Duodenal mucosa (tissue), 2 donors: ENCODE data around the gene PRLR.

Experiments used
- H3K27ac ChIP-seq: one replicate; pipeline ENCODE4 v1.7.0; 2013; ENCODE audit warnings: low read depth, low read length
- H3K27me3 ChIP-seq, 2 donors: one replicate each; pipeline ENCODE4 v1.7.0; 2013; ENCODE audit warnings: low read length in 2 of 2, control low read depth in 1 of 2; ENCODE audit not compliant: insufficient read depth in 2 of 2, control insufficient read depth in 1 of 2
- H3K36me3 ChIP-seq, 2 donors: one replicate each; pipeline ENCODE4 v1.7.0; 2013; ENCODE audit warnings: low read length in 2 of 2, control low read depth in 1 of 2; ENCODE audit not compliant: insufficient read depth in 2 of 2, control insufficient read depth in 1 of 2
- H3K4me1 ChIP-seq, 2 donors: one replicate each; pipeline ENCODE4 v1.7.0; 2013; ENCODE audit warnings: low read length in 2 of 2, control low read depth in 1 of 2; ENCODE audit not compliant: insufficient read depth in 2 of 2, control insufficient read depth in 1 of 2
- H3K4me3 ChIP-seq, 2 donors: one replicate each; pipeline ENCODE4 v1.7.0; 2013; ENCODE audit warnings: low read length in 2 of 2, low read depth in 1 of 2
- H3K9ac ChIP-seq, 2 donors: one replicate each; pipeline ENCODE4 v1.7.0; 2013; ENCODE audit warnings: low read length in 2 of 2, low read depth in 1 of 2
- H3K9me3 ChIP-seq, 2 donors: one replicate each; pipeline ENCODE4 v1.7.0; 2013; ENCODE audit warnings: low read length in 2 of 2, control low read depth in 1 of 2; ENCODE audit not compliant: control insufficient read depth in 1 of 2

The PRLR gene

GRCh38 chr5:35164860-35165542 lies 65.3 kb downstream of the PRLR start:
- H3K27ac ChIP-seq = peak overlapping the region; percentile 17
- no peak overlapping the region for H3K4me3 ChIP-seq
- H3K36me3 ChIP-seq = no peaks in the 10 kb centered on the region
- H3K4me1 ChIP-seq = peaks cover 0 to 18% of the 10 kb centered on the region in 2 donors
- H3K9me3 ChIP-seq = no peaks in the 10 kb centered on the region
- H3K27me3 ChIP-seq = no peaks in the 10 kb centered on the region
- no peak overlapping the region for H3K9ac ChIP-seq

- no peak overlapping the region for H3K27ac ChIP-seq
- H3K9me3 ChIP-seq = no peaks in the 10 kb centered on the region
- H3K9ac ChIP-seq = no peak overlapping the region
- no peaks in the 10 kb centered on the region for H3K36me3 ChIP-seq
- H3K4me1 ChIP-seq = peaks cover 4 to 23% of the 10 kb centered on the region in 2 donors
- no peak overlapping the region for H3K4me3 ChIP-seq
- no peaks in the 10 kb centered on the region for H3K27me3 ChIP-seq
These were observed 66.6 kb downstream of the PRLR start for GRCh38 chr5:35163710-35164033.

GRCh38 chr5:35162848-35163709 lies 67.2 kb downstream of the PRLR start:
- H3K9ac ChIP-seq = no peak overlapping the region
- no peaks in the 10 kb centered on the region for H3K27me3 ChIP-seq
- H3K4me3 ChIP-seq = no peak overlapping the region
- peaks cover 8 to 28% of the 10 kb centered on the region in 2 donors for H3K4me1 ChIP-seq
- H3K9me3 ChIP-seq = no peaks in the 10 kb centered on the region
- H3K27ac ChIP-seq = no peak overlapping the region
- no peaks in the 10 kb centered on the region for H3K36me3 ChIP-seq

- no peak overlapping the region for H3K27ac ChIP-seq
- no peak overlapping the region for H3K9ac ChIP-seq
- H3K4me3 ChIP-seq = no peak overlapping the region
- H3K27me3 ChIP-seq = no peaks in the 10 kb centered on the region
- no peaks in the 10 kb centered on the region for H3K36me3 ChIP-seq
- H3K9me3 ChIP-seq = no peaks in the 10 kb centered on the region
- peaks cover 8 to 28% of the 10 kb centered on the region in 2 donors for H3K4me1 ChIP-seq
These were observed 68.5 kb downstream of the PRLR start for GRCh38 chr5:35161652-35162273.

- Histone ChIP-seq H3K27ac (no peak overlapping the region), H3K36me3 (no peaks in the 10 kb centered on the region), H3K9me3 (no peaks in the 10 kb centered on the region), H3K9ac (no peak overlapping the region), H3K4me1 (peaks cover 8 to 21% of the 10 kb centered on the region in 2 donors), H3K27me3 (no peaks in the 10 kb centered on the region), H3K4me3 (no peak overlapping the region)
These were observed 69.7 kb downstream of the PRLR start for GRCh38 chr5:35160486-35161116.

GRCh38 chr5:35159370-35159742 lies 70.9 kb downstream of the PRLR start:
- Histone ChIP-seq H3K27ac (no peak overlapping the region), H3K9me3 (no peaks in the 10 kb centered on the region), H3K9ac (no peak overlapping the region), H3K4me1 (peaks cover 8 to 9% of the 10 kb centered on the region in 2 donors), H3K27me3 (no peaks in the 10 kb centered on the region), H3K36me3 (no peaks in the 10 kb centered on the region), H3K4me3 (no peak overlapping the region)

DNA sequence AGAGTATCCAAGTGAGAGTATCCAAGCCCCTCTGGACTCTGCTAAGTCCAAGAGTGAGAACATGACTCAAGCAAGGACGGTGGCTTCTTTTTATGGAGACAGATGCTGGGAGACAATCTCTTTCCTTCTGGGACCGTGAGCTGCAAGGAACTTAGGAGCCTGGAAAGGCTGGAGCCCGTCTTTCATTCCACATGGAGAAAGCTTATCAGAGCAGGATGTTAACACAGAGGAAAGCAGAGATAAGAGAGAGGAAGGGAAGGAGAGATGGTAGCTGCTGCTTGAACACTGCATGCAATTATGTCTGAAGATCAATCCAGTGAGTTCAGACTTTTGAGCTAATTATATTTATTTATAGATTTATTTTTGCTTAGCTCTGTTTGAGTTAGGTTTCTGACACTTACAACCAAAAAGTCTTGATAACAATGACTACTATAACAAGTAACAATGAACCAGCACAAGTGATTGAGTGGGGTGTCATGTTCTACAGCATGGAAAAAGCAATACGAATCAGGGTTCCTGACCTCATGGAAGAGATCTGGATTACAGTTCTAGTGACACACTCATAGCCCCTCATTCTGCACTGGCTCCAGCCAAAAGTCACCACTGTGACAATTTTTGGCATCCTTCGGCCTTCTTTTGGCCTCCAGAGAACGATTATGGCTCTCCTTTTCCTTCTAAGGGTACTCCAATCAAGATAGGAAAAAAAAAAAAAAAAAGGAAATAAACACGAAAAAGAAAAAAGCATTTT lies 71.5 kb downstream of the PRLR start:
- Histone ChIP-seq H3K36me3 (no peaks in the 10 kb centered on the region), H3K9ac (no peak overlapping the region), H3K4me1 (peaks cover 8 to 9% of the 10 kb centered on the region in 2 donors), H3K4me3 (no peak overlapping the region), H3K27me3 (no peaks in the 10 kb centered on the region), H3K27ac (no peak overlapping the region), H3K9me3 (no peaks in the 10 kb centered on the region)

DNA sequence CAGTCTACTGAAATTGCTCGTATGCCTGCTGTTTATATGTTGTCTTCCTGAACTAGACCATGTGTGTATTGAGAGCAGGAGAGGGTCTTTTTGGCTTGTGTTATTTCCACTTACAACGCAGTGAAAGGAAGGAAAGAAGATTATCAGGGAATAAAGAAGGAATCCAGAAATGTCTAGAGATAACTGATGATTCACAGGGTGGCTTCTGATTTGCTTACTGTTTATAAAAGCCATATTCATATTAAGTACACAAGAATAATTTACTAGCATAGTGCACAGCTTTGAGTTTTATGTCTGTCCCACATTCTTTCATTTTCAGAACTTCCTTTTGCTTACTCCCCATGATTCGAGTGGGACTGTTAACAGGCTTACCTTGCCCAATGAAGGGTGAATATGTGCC lies 72.1 kb downstream of the PRLR start:
- no peaks in the 10 kb centered on the region for H3K9me3 ChIP-seq
- H3K4me1 ChIP-seq = peaks cover 8 to 9% of the 10 kb centered on the region in 2 donors
- H3K27me3 ChIP-seq = no peaks in the 10 kb centered on the region
- no peak overlapping the region for H3K9ac ChIP-seq
- H3K27ac ChIP-seq = no peak overlapping the region
- H3K36me3 ChIP-seq = no peaks in the 10 kb centered on the region
- no peak overlapping the region for H3K4me3 ChIP-seq

DNA sequence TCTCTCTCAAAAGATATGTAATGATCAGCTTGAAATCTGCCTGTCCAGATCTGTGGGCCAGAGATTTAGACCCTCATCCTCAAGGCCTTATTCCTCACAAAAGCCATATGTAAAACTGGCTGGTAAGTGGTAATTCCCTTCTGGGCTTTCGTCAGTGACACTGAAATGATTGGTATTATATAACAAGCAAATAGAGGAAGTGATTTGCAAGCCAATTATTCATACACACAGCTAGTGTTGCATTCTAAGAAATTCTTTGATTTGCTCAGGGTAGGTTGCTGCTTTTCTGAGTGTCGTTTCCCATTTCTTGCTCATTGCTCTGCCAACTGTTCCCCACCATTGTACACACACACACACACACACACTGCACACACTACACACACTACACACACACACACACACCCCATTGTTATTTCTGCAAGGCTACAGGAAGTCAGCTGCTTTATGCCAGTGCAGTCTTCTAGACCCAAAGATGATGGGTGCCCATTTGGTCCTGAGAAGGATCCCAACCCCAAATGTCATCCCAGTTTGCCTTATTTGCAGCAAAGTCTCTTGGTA lies 76.8 kb downstream of the PRLR start:
- Histone ChIP-seq H3K27ac (no peak overlapping the region), H3K36me3 (no peaks in the 10 kb centered on the region), H3K27me3 (no peaks in the 10 kb centered on the region), H3K4me1 (peaks cover 3% of the 10 kb centered on the region in 2 donors), H3K4me3 (no peak overlapping the region), H3K9me3 (no peaks in the 10 kb centered on the region), H3K9ac (no peak overlapping the region)
